Measurements from ENCODE around the gene DDX10. TPM values are rescaled to one million over a fixed set of nuclear protein-coding genes. Genes with fewer than 3 reads are reported as not detected.

Gene DDX10
- polyA plus RNA-seq, 1 of the 3 experiments (the other 2 are of a cell fraction) = 35.8 TPM

- Histone ChIP-seq H3K4me2 (peak overlapping the region; percentile 49), H4K20me1 (ENCODE audit: insufficient read depth) (no peaks in the 10 kb centered on the region), H3K27me3 (ENCODE audit: insufficient read depth) (no peaks in the 10 kb centered on the region), H3K9ac (no peak overlapping the region), H2AFZ (ENCODE audit: low read depth) (no peak overlapping the region), H3K79me2 (ENCODE audit: insufficient read depth) (peaks cover 6% of the 10 kb centered on the region; the same call in 1 of the 2 replicates), H3K4me1 (ENCODE audit: control insufficient read depth in 1 of 2, insufficient read depth in 2 of 2, low read depth in 1 of 2, low read length in 1 of 2) (peaks cover 5 to 36% of the 10 kb centered on the region in 2 experiments), H3K27ac (ENCODE audit: low read depth in 2 of 2, low read length in 1 of 2) (peak overlapping the region; percentile 65 to 71; a peak in 3 of 4 replicates), H3F3A (replicated peaks; ENCODE audit: insufficient read depth) (peaks cover 18% of the 10 kb centered on the region), H3K4me3 (ENCODE audit: low read depth in 2 of 2, low read length in 1 of 2) (no peak overlapping the region), H3K9me2 (no peaks in the 10 kb centered on the region), H3K36me3 (replicated peaks in 1 of 2; ENCODE audit: control insufficient read depth in 1 of 2, insufficient read depth in 2 of 2, low read length in 1 of 2) (no peaks in the 10 kb centered on the region), H3K9me3 (no peaks in the 10 kb centered on the region)
- TF ChIP-seq GABPA (IDR thresholded peaks at IDR 0.05; ENCODE audit: low read depth) (no peak), EP300 (IDR thresholded peaks at IDR 0.05; ENCODE audit: borderline replicate concordance in 1 of 2, low read depth in 1 of 2, low read length in 1 of 2) (peak in 1 of 2 experiments; percentile 89; a peak in 3 of 4 replicates), POLR2AphosphoS5 (IDR thresholded peaks at IDR 0.05; ENCODE audit: low read depth, low read length) (peak; percentile 51; the same call in 1 of the 2 replicates), FOSL2 (IDR thresholded peaks at IDR 0.05; ENCODE audit: borderline replicate concordance, low read depth) (peak; percentile 23; the same call in 1 of the 2 replicates), RXRA (IDR thresholded peaks at IDR 0.05; ENCODE audit: borderline replicate concordance, low read depth) (peak; percentile 31; the same call in 1 of the 2 replicates), YY1 (IDR thresholded peaks at IDR 0.05; ENCODE audit: low read depth) (no peak), TCF12 (IDR thresholded peaks at IDR 0.05) (peak; percentile 73), GATA2 (CRISPR knock-in tag; IDR thresholded peaks at IDR 0.05) (peak; percentile 69), PBX3 (IDR thresholded peaks at IDR 0.05) (peak; percentile 53), SIN3A (IDR thresholded peaks at IDR 0.05; ENCODE audit: borderline replicate concordance, low read depth, low read length) (no peak), FOXM1 (IDR thresholded peaks at IDR 0.05; ENCODE audit: low read depth) (no peak), RCOR1 (IDR thresholded peaks at IDR 0.05; ENCODE audit: low read length) (peak; percentile 82), CHD2 (IDR thresholded peaks at IDR 0.05; ENCODE audit: low read length, partially characterized antibody) (no peak), NRF1 (IDR thresholded peaks at IDR 0.05; ENCODE audit: low read depth, low read length) (no peak), NFIC (IDR thresholded peaks at IDR 0.05; ENCODE audit: borderline replicate concordance) (no peak), TEAD4 (IDR thresholded peaks at IDR 0.05; ENCODE audit: borderline replicate concordance, insufficient read depth) (peak; percentile 26; the same call in 1 of the 2 replicates)
- TF ChIP-seq, protein P1, sequence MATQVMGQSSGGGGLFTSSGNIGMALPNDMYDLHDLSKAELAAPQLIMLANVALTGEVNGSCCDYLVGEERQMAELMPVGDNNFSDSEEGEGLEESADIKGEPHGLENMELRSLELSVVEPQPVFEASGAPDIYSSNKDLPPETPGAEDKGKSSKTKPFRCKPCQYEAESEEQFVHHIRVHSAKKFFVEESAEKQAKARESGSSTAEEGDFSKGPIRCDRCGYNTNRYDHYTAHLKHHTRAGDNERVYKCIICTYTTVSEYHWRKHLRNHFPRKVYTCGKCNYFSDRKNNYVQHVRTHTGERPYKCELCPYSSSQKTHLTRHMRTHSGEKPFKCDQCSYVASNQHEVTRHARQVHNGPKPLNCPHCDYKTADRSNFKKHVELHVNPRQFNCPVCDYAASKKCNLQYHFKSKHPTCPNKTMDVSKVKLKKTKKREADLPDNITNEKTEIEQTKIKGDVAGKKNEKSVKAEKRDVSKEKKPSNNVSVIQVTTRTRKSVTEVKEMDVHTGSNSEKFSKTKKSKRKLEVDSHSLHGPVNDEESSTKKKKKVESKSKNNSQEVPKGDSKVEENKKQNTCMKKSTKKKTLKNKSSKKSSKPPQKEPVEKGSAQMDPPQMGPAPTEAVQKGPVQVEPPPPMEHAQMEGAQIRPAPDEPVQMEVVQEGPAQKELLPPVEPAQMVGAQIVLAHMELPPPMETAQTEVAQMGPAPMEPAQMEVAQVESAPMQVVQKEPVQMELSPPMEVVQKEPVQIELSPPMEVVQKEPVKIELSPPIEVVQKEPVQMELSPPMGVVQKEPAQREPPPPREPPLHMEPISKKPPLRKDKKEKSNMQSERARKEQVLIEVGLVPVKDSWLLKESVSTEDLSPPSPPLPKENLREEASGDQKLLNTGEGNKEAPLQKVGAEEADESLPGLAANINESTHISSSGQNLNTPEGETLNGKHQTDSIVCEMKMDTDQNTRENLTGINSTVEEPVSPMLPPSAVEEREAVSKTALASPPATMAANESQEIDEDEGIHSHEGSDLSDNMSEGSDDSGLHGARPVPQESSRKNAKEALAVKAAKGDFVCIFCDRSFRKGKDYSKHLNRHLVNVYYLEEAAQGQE (IDR thresholded peaks at IDR 0.05; ENCODE audit: low read depth, low read length) = no peak
- TF ChIP-seq, protein P2, sequence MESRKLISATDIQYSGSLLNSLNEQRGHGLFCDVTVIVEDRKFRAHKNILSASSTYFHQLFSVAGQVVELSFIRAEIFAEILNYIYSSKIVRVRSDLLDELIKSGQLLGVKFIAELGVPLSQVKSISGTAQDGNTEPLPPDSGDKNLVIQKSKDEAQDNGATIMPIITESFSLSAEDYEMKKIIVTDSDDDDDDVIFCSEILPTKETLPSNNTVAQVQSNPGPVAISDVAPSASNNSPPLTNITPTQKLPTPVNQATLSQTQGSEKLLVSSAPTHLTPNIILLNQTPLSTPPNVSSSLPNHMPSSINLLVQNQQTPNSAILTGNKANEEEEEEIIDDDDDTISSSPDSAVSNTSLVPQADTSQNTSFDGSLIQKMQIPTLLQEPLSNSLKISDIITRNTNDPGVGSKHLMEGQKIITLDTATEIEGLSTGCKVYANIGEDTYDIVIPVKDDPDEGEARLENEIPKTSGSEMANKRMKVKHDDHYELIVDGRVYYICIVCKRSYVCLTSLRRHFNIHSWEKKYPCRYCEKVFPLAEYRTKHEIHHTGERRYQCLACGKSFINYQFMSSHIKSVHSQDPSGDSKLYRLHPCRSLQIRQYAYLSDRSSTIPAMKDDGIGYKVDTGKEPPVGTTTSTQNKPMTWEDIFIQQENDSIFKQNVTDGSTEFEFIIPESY (IDR thresholded peaks at IDR 0.05; ENCODE audit: borderline replicate concordance, low read depth) = no peak
- TF ChIP-seq, protein P3, sequence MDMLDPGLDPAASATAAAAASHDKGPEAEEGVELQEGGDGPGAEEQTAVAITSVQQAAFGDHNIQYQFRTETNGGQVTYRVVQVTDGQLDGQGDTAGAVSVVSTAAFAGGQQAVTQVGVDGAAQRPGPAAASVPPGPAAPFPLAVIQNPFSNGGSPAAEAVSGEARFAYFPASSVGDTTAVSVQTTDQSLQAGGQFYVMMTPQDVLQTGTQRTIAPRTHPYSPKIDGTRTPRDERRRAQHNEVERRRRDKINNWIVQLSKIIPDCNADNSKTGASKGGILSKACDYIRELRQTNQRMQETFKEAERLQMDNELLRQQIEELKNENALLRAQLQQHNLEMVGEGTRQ (IDR thresholded peaks at IDR 0.05; ENCODE audit: borderline replicate concordance, low read depth, low read length) = no peak
- peak; percentile 55 for DNase-seq
- POLR2A ChIA-PET = interaction anchor here (0.6 kb wide), 1 partner anchor 863 kb away, joined by 3 read pairs; no protein-coding TSS in a partner anchor
- CTCF ChIA-PET = no interaction called here
These were observed 241.5 kb downstream of the DDX10 start for GRCh38 chr11:108906329-108906728.

All from SK-N-SH (cell line).